Measurements from ENCODE around the gene DOCK1. TPM values are rescaled to one million over a fixed set of nuclear protein-coding genes. Genes with fewer than 3 reads are reported as not detected.

DOCK1 gene
- polyA plus RNA-seq, 1 experiment = 37.9 TPM

DNA sequence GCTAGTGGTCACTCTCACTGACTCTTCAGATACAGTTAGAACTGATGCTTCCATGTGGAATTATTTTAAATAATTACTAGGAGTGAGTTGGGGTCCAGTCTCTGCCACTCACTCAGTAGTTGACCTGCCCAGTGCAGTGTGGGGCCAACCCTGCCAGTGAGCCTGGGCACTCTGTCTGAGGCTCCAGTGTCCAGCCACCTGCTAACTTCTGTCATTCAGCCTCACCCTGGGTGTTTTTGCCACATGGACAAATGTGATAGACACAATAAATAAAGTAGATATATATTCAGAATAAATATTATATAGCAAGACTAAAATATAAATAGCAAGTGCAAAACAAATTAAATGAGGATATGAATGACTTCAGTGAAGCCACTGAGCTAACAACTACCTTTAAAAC is 284.0 kb downstream of the DOCK1 start:
- Histone ChIP-seq H3K4me3 (ENCODE audit: low read depth, low read length) (no peak overlapping the region), H3K27ac (ENCODE audit: low read depth, low read length) (no peak overlapping the region), H3K9me3 (ENCODE audit: control insufficient read depth, insufficient read depth, low read length) (no peaks in the 10 kb centered on the region), H3K27me3 (ENCODE audit: control insufficient read depth, insufficient read depth, low read length) (no peaks in the 10 kb centered on the region)
- POLR2A ChIA-PET = no interaction called here
- TF ChIP-seq, protein P1, sequence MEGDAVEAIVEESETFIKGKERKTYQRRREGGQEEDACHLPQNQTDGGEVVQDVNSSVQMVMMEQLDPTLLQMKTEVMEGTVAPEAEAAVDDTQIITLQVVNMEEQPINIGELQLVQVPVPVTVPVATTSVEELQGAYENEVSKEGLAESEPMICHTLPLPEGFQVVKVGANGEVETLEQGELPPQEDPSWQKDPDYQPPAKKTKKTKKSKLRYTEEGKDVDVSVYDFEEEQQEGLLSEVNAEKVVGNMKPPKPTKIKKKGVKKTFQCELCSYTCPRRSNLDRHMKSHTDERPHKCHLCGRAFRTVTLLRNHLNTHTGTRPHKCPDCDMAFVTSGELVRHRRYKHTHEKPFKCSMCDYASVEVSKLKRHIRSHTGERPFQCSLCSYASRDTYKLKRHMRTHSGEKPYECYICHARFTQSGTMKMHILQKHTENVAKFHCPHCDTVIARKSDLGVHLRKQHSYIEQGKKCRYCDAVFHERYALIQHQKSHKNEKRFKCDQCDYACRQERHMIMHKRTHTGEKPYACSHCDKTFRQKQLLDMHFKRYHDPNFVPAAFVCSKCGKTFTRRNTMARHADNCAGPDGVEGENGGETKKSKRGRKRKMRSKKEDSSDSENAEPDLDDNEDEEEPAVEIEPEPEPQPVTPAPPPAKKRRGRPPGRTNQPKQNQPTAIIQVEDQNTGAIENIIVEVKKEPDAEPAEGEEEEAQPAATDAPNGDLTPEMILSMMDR (IDR thresholded peaks at IDR 0.05; ENCODE audit: low read depth, low read length) = no peak
- CTCF ChIA-PET = no interaction called here
- no peak for DNase-seq (ENCODE audit: low read depth, low spot score)

DNA sequence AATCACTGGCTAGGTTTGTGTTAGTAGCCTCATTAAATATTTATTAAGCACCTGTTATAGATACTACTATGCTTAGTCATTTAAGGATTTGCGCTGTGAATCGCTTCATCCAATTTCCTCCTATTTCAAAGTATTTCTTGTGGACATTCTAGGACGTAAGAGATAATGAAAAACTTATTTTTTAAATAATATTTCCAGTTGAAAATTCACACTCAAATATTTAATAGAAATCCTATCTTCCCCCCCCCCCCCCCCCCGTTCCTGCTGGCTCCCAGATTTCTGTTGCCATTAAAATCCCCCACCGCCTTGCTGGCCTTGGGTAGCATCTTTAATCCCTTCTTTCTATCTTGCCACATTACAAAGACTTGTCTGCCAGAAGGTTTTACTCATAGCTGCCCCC is 285.2 kb downstream of the DOCK1 start:
- no peak for DNase-seq (ENCODE audit: low read depth, low spot score)
- Histone ChIP-seq H3K27me3 (ENCODE audit: control insufficient read depth, insufficient read depth, low read length) (peaks cover 6% of the 10 kb centered on the region), H3K9me3 (ENCODE audit: control insufficient read depth, insufficient read depth, low read length) (no peaks in the 10 kb centered on the region), H3K4me3 (ENCODE audit: low read depth, low read length) (no peak overlapping the region), H3K27ac (ENCODE audit: low read depth, low read length) (no peak overlapping the region)
- POLR2A ChIA-PET = no interaction called here
- CTCF ChIA-PET = no interaction called here
- TF ChIP-seq, protein P1 (IDR thresholded peaks at IDR 0.05; ENCODE audit: low read depth, low read length) = no peak

DNA sequence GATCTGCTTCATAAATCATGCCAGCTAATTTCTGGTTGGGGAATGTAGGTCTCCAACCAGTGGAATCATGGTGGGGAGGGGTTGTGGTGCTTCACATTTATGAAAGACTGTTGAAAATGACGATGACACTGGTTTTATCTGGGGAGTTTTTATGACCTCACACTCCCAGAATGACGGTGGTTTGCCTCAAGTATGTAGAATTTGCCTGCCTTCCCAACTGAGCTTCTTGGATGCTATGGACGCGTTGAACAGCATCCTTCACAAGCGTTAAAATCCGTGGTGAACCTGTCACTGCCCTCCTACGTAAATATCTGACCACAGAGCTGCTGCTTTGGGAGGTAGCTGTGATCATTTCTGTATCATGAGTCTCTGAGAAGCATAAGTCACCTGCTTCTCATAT is 287.9 kb downstream of the DOCK1 start:
- POLR2A ChIA-PET = no interaction called here
- CTCF ChIA-PET = interaction anchor here (1.4 kb wide), 1 partner anchor 51 kb away, joined by 4 read pairs; no protein-coding TSS in a partner anchor
- peak; percentile 24 for DNase-seq (ENCODE audit: low read depth, low spot score)
- H3K27me3 ChIP-seq (ENCODE audit: control insufficient read depth, insufficient read depth, low read length) = peaks cover 8% of the 10 kb centered on the region
- no peak overlapping the region for H3K27ac ChIP-seq (ENCODE audit: low read depth, low read length)
- no peaks in the 10 kb centered on the region for H3K9me3 ChIP-seq (ENCODE audit: control insufficient read depth, insufficient read depth, low read length)
- no peak overlapping the region for H3K4me3 ChIP-seq (ENCODE audit: low read depth, low read length)
- TF ChIP-seq, protein P1 (IDR thresholded peaks at IDR 0.05; ENCODE audit: low read depth, low read length) = no peak

DNA sequence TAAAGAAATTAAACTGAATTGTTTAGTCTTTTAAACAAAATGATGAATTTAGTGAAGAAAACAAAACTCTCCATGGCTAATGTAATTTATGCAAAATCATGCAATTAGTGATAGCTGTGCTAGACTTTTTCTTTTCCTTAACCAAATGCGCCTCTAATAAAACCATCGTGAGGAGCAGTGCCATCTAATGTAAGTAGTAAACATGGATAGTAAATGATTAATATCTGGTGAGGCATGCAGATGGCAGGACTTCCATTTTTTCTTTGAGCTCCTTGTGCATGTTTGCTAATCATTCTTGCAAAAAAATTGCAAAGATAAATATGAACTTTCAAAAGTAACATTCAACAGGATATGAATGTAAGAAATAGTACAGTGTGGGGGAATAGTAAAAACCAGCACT is 288.9 kb downstream of the DOCK1 start:
- TF ChIP-seq, protein P1 (IDR thresholded peaks at IDR 0.05; ENCODE audit: low read depth, low read length) = no peak
- ChIA-PET POLR2A (no interaction called here), CTCF (interaction anchor here (1.4 kb wide), 1 partner anchor 50 kb away, joined by 4 read pairs; no protein-coding TSS in a partner anchor)
- Histone ChIP-seq H3K27ac (ENCODE audit: low read depth, low read length) (no peak overlapping the region), H3K27me3 (ENCODE audit: control insufficient read depth, insufficient read depth, low read length) (peaks cover 8% of the 10 kb centered on the region), H3K9me3 (ENCODE audit: control insufficient read depth, insufficient read depth, low read length) (no peaks in the 10 kb centered on the region), H3K4me3 (ENCODE audit: low read depth, low read length) (no peak overlapping the region)
- DNase-seq (ENCODE audit: low read depth, low spot score) = no peak

DNA sequence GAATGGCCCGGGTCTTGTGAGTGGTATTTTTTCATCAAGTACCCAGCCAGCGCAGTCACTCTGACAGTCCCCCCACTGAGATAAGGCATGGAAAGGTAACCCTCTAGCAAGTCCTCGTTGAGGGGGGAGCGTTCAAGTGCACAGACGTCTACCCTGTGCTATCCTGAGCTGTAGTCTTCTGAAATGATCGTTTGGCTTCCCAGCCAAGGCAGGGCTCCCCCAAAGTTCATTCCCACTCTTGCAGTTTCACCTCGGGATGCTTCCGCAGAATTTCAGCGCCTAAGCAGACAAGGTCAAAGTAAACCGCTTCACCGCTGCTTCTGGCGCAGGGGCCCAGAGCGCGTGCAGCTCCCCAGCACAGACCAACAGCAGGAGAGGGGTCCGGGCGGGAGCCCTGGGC is 289.4 kb downstream of the DOCK1 start:
- ChIA-PET CTCF (interaction anchor here (1.4 kb wide), 1 partner anchor 49 kb away, joined by 4 read pairs; no protein-coding TSS in a partner anchor), POLR2A (no interaction called here)
- no peak for DNase-seq (ENCODE audit: low read depth, low spot score)
- peak overlapping the region; percentile 57; the same call in 1 of the 2 replicates for H3K4me3 ChIP-seq (ENCODE audit: low read depth, low read length)
- no peak overlapping the region for H3K27ac ChIP-seq (ENCODE audit: low read depth, low read length)
- TF ChIP-seq, protein P1 (IDR thresholded peaks at IDR 0.05; ENCODE audit: low read depth, low read length) = no peak
- H3K9me3 ChIP-seq (ENCODE audit: control insufficient read depth, insufficient read depth, low read length) = no peaks in the 10 kb centered on the region
- peaks cover 8% of the 10 kb centered on the region for H3K27me3 ChIP-seq (ENCODE audit: control insufficient read depth, insufficient read depth, low read length)

Data from AG04450 (cell line).